ENCODE measurements around the gene PHETA2. TPM values are rescaled to one million over a fixed set of nuclear protein-coding genes. Genes with fewer than 3 reads are reported as not detected.

The PHETA2 gene
- total and polyA plus RNA-seq, 2 of the 8 experiments (the other 6 are each of a cell fraction or from before 2014, with no cell fraction given) = 7.4 to 7.6 TPM

DNA sequence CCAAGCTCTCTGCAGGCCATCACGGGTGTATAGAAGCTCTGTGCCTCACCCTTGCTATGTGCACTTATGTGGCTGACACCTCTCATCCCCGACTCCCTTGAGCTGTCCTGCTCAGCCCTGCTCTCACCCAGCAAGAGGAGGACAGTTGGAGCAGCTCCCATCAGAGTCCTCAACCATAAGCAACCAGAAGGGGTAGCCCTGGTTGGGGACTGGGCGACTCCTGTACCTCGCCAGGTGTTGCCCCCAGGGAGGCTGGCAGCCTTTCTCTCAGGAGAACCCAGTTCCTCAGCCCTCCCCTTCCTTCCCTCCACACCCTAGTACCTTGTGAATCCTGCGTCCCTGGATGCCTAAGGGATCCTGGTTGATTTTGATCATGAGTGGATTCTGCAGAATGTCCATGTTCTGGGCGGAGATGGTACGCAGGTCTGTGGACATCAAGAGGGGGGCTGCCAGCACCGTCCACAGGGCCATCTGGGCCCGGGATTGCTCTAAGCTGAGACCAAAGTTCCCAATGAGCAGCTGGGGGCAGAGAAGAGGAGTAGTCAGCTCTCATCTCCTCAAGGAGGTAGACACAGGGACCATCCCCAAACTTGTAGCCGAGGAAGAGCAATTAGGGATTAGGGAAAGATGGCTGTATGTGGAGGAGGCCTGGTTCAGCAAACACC lies 11.4 kb upstream of the PHETA2 start:
- H4K91ac ChIP-seq (replicated peaks; ENCODE audit: insufficient read length, low read length) = no peak overlapping the region
- H2BK20ac ChIP-seq (ENCODE audit: low read length) = no peak overlapping the region
- H3K9ac ChIP-seq (replicated peaks in 1 of 4; ENCODE audit: extremely low read depth in 1 of 4, low read depth in 3 of 4, low read length in 3 of 4) = no peak overlapping the region
- H3K14ac ChIP-seq (ENCODE audit: insufficient read length) = no peak overlapping the region
- no peak overlapping the region for H3K18ac ChIP-seq (ENCODE audit: extremely low read depth, low read length)
- H4K20me1 ChIP-seq (replicated peaks in 1 of 2; ENCODE audit: control insufficient read depth in 1 of 2, insufficient read depth in 2 of 2, low read length in 2 of 2) = peaks cover 0 to 3% of the 10 kb centered on the region in 2 experiments
- WGBS, 2 experiments (ENCODE audit: extremely low coverage in 1 of 2, insufficient coverage in 1 of 2, insufficient read length in 1 of 2, insufficient replicate concordance in 2 of 2, low coverage in 1 of 2, low lambda C conversion rate in 2 of 2, missing lambda C conversion rate in 1 of 2) = 84% methylated on average over 10 of the region's 10 CpGs; no CpG with 5 or more reads in 1 of the 2 experiments
- no peak overlapping the region for H3K4ac ChIP-seq (replicated peaks; ENCODE audit: insufficient read length, low read depth, low read length)
- no peak overlapping the region for H3K4me3 ChIP-seq (ENCODE audit: extremely low read depth in 1 of 4, insufficient read depth in 2 of 4, low read depth in 3 of 4, low read length in 4 of 4)
- H4K5ac ChIP-seq (ENCODE audit: insufficient read length, low read depth, low read length) = no peak overlapping the region
- no peaks in the 10 kb centered on the region for H3K79me1 ChIP-seq (ENCODE audit: low read depth, low read length)
- H3K36me3 ChIP-seq (ENCODE audit: control insufficient read depth in 2 of 4, insufficient read depth in 4 of 4, low read length in 3 of 4) = peaks cover 0 to 10% (median 6%) of the 10 kb centered on the region in 4 experiments; a peak in 4 of 8 replicates
- ChIA-PET CTCF (ENCODE audit: partially characterized antibody) (interaction anchor here (0.6 to 1.2 kb wide), 2 partner anchors 59 to 92 kb away, joined by 3 read pairs; no protein-coding TSS in a partner anchor), POLR2A (ENCODE audit: partially characterized antibody) (interaction anchor here (0.6 to 1.1 kb wide), 3 partner anchors 11 to 60 kb away, joined by 3 to 5 read pairs (median 3); partner anchors contain the start of gene SMDT1)
- H3K27me3 ChIP-seq (replicated peaks in 1 of 4; ENCODE audit: control insufficient read depth in 3 of 4, extremely low read depth in 1 of 4, insufficient read depth in 3 of 4, low read length in 3 of 4) = no peaks in the 10 kb centered on the region
- H2BK12ac ChIP-seq (ENCODE audit: low read depth, low read length) = no peak overlapping the region
- no peak overlapping the region for H2BK120ac ChIP-seq (replicated peaks; ENCODE audit: low read depth, low read length)
- H3K23me2 ChIP-seq (ENCODE audit: low read depth, low read length) = no peaks in the 10 kb centered on the region
- no peak overlapping the region for H4K8ac ChIP-seq (ENCODE audit: extremely low read depth, insufficient read depth, low read length)
- no peak overlapping the region for H3K23ac ChIP-seq (ENCODE audit: insufficient read length)
- H2AK5ac ChIP-seq (ENCODE audit: low read depth, low read length) = no peak overlapping the region
- no peak for FAIRE-seq
- no peak overlapping the region for H3K56ac ChIP-seq (replicated peaks; ENCODE audit: insufficient read length, low read depth, low read length)
- H2BK5ac ChIP-seq (ENCODE audit: low read depth, low read length) = no peak overlapping the region
- H3K9me3 ChIP-seq (ENCODE audit: insufficient read depth in 2 of 2, low read depth in 1 of 2, low read length in 1 of 2) = peaks cover 3 to 7% of the 10 kb centered on the region in 2 experiments; a peak in 2 of 4 replicates
- no peaks in the 10 kb centered on the region for H3K79me2 ChIP-seq (ENCODE audit: control insufficient read depth in 1 of 2, insufficient read depth in 2 of 2, low read length in 2 of 2)
- no peak overlapping the region for H3K27ac ChIP-seq (ENCODE audit: low read depth, low read length)
- peak in 1 of 2 experiments; percentile 29 for DNase-seq (ENCODE audit: low read depth in 1 of 2, low spot score in 2 of 2)
- H3K4me2 ChIP-seq (ENCODE audit: insufficient read depth in 1 of 2, low read depth in 2 of 2, low read length in 2 of 2) = no peak overlapping the region
- no peak overlapping the region for H2BK15ac ChIP-seq (ENCODE audit: low read length)
- peaks cover 0 to 12% (median 8%) of the 10 kb centered on the region in 4 experiments; a peak in 4 of 7 replicates for H3K4me1 ChIP-seq (replicated peaks in 1 of 4; ENCODE audit: control insufficient read depth in 3 of 4, insufficient read depth in 4 of 4, low read length in 3 of 4)
- H2AFZ ChIP-seq (ENCODE audit: low read length) = no peak overlapping the region
- TF ChIP-seq, protein P1, sequence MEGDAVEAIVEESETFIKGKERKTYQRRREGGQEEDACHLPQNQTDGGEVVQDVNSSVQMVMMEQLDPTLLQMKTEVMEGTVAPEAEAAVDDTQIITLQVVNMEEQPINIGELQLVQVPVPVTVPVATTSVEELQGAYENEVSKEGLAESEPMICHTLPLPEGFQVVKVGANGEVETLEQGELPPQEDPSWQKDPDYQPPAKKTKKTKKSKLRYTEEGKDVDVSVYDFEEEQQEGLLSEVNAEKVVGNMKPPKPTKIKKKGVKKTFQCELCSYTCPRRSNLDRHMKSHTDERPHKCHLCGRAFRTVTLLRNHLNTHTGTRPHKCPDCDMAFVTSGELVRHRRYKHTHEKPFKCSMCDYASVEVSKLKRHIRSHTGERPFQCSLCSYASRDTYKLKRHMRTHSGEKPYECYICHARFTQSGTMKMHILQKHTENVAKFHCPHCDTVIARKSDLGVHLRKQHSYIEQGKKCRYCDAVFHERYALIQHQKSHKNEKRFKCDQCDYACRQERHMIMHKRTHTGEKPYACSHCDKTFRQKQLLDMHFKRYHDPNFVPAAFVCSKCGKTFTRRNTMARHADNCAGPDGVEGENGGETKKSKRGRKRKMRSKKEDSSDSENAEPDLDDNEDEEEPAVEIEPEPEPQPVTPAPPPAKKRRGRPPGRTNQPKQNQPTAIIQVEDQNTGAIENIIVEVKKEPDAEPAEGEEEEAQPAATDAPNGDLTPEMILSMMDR (IDR thresholded peaks at IDR 0.05; ENCODE audit: control extremely low read depth in 1 of 3, insufficient read depth in 1 of 3, low read depth in 1 of 3, low read length in 3 of 3) = no peak

Data from H1 (cell line).